HEK293 (cell line): ENCODE results near the gene DENND6B.

ENCODE experiments used
- BCL11B ChIP-seq: fragments of 450-650 bp; formaldehyde crosslinking; IDR thresholded peaks from 2 replicates; pipeline ENCODE4 v1.5.1; 2016; ENCODE audit warnings: low read depth, missing biosample characterization, missing genetic modification characterization
- FEZF1 ChIP-seq: fragments of 450-650 bp; formaldehyde crosslinking; IDR thresholded peaks from 2 replicates; pipeline ENCODE4 v1.5.1; 2016; ENCODE audit warnings: missing biosample characterization, missing genetic modification characterization
- KLF7 ChIP-seq: fragments of 450-650 bp; formaldehyde crosslinking; IDR thresholded peaks from 2 replicates; pipeline ENCODE4 v1.5.1; 2016; ENCODE audit warnings: missing biosample characterization, missing genetic modification characterization, borderline replicate concordance
- SCRT1 ChIP-seq: fragments of 450-650 bp; formaldehyde crosslinking; IDR thresholded peaks from 2 replicates; pipeline ENCODE4 v1.5.1; 2016; ENCODE audit warnings: missing biosample characterization, missing genetic modification characterization, borderline replicate concordance
- YY2 ChIP-seq: fragments of 450-650 bp; formaldehyde crosslinking; IDR thresholded peaks from 2 replicates; pipeline ENCODE4 v1.5.1; 2016; ENCODE audit warnings: missing biosample characterization, missing genetic modification characterization
- ZBTB8A ChIP-seq: fragments of 450-650 bp; formaldehyde crosslinking; IDR thresholded peaks from 2 replicates; pipeline ENCODE4 v1.5.1; 2016; ENCODE audit warnings: missing biosample characterization, missing genetic modification characterization
- ZFHX2 ChIP-seq: fragments of 450-650 bp; formaldehyde crosslinking; conservative IDR thresholded peaks from 2 replicates; pipeline ENCODE4 v1.5.1; 2016; ENCODE audit warnings: missing biosample characterization, missing genetic modification characterization
- ZFP3 ChIP-seq: fragments of 450-650 bp; formaldehyde crosslinking; IDR thresholded peaks from 2 replicates; pipeline ENCODE4 v1.5.1; 2016; ENCODE audit warnings: low read depth, missing biosample characterization, missing genetic modification characterization
- ZIC2 ChIP-seq: fragments of 450-650 bp; formaldehyde crosslinking; IDR thresholded peaks from 2 replicates; pipeline ENCODE4 v1.5.1; 2016; ENCODE audit warnings: missing biosample characterization, missing genetic modification characterization
- ZNF132 ChIP-seq: fragments of 450-650 bp; formaldehyde crosslinking; IDR thresholded peaks from 2 replicates; pipeline ENCODE4 v1.5.1; 2017; ENCODE audit warnings: missing biosample characterization, missing genetic modification characterization, borderline replicate concordance
- ZNF133 ChIP-seq: fragments of 450-650 bp; formaldehyde crosslinking; IDR thresholded peaks from 2 replicates; pipeline ENCODE4 v1.5.1; 2016; ENCODE audit warnings: missing biosample characterization, missing genetic modification characterization
- ZNF138 ChIP-seq: fragments of 450-650 bp; formaldehyde crosslinking; IDR thresholded peaks from 2 replicates; pipeline ENCODE4 v1.5.1; 2016; ENCODE audit warnings: missing biosample characterization, missing genetic modification characterization, borderline replicate concordance
- ZNF148 ChIP-seq: fragments of 450-650 bp; formaldehyde crosslinking; IDR thresholded peaks from 2 replicates; pipeline ENCODE4 v1.5.0; 2017; ENCODE audit warnings: missing biosample characterization, missing genetic modification characterization, borderline replicate concordance
- ZNF155 ChIP-seq: fragments of 450-650 bp; formaldehyde crosslinking; IDR thresholded peaks from 2 replicates; pipeline ENCODE4 v1.5.1; 2016; ENCODE audit warnings: missing biosample characterization, missing genetic modification characterization
- ZNF157 ChIP-seq: fragments of 450-650 bp; formaldehyde crosslinking; IDR thresholded peaks from 2 replicates; pipeline ENCODE4 v1.5.1; 2016; ENCODE audit warnings: missing biosample characterization, missing genetic modification characterization
- ZNF19 ChIP-seq: fragments of 450-650 bp; formaldehyde crosslinking; IDR thresholded peaks from 2 replicates; pipeline ENCODE4; 2016; ENCODE audit warnings: missing biosample characterization, missing genetic modification characterization, low read depth
- ZNF2 ChIP-seq: fragments of 450-650 bp; formaldehyde crosslinking; IDR thresholded peaks from 2 replicates; pipeline ENCODE4 v1.5.1; 2016; ENCODE audit warnings: missing biosample characterization, missing genetic modification characterization
- ZNF23 ChIP-seq: fragments of 450-650 bp; formaldehyde crosslinking; IDR thresholded peaks from 2 replicates; pipeline ENCODE4 v1.5.1; 2016; ENCODE audit warnings: missing biosample characterization, missing genetic modification characterization, borderline replicate concordance
- ZNF26 ChIP-seq: fragments of 450-650 bp; formaldehyde crosslinking; IDR thresholded peaks from 2 replicates; pipeline ENCODE4 v1.5.1; 2016; ENCODE audit warnings: missing biosample characterization, missing genetic modification characterization
- ZNF341 ChIP-seq: fragments of 450-650 bp; formaldehyde crosslinking; IDR thresholded peaks from 2 replicates; pipeline ENCODE4; 2016; ENCODE audit warnings: low read depth, missing biosample characterization, missing genetic modification characterization
- ZNF37A ChIP-seq: fragments of 450-650 bp; IDR thresholded peaks from 2 replicates; pipeline ENCODE4 v1.5.1; 2018; ENCODE audit warnings: missing biosample characterization, missing genetic modification characterization
- ZNF433 ChIP-seq: fragments of 450-650 bp; formaldehyde crosslinking; IDR thresholded peaks from 2 replicates; pipeline ENCODE4 v1.5.1; 2016; ENCODE audit warnings: missing biosample characterization, missing genetic modification characterization, low read depth
- ZNF48 ChIP-seq: fragments of 450-650 bp; formaldehyde crosslinking; IDR thresholded peaks from 2 replicates; pipeline ENCODE4 v1.5.1; 2016; ENCODE audit warnings: missing biosample characterization, missing genetic modification characterization
- ZNF513 ChIP-seq: fragments of 450-650 bp; IDR thresholded peaks from 2 replicates; pipeline ENCODE4 v1.5.1; 2018; ENCODE audit warnings: missing biosample characterization, missing genetic modification characterization
- ZNF580 ChIP-seq: fragments of 450-650 bp; formaldehyde crosslinking; IDR thresholded peaks from 2 replicates; pipeline ENCODE4 v1.5.1; 2016; ENCODE audit warnings: missing biosample characterization, missing genetic modification characterization
- ZNF585B ChIP-seq: fragments of 450-650 bp; formaldehyde crosslinking; IDR thresholded peaks from 2 replicates; pipeline ENCODE4 v1.5.1; 2016; ENCODE audit warnings: missing biosample characterization, missing genetic modification characterization
- ZNF600 ChIP-seq: fragments of 450-650 bp; formaldehyde crosslinking; IDR thresholded peaks from 2 replicates; pipeline ENCODE4 v1.5.1; 2016; ENCODE audit warnings: missing biosample characterization, missing genetic modification characterization
- ZNF624 ChIP-seq: fragments of 450-650 bp; formaldehyde crosslinking; IDR thresholded peaks from 2 replicates; pipeline ENCODE4 v1.5.1; 2017; ENCODE audit warnings: missing biosample characterization, missing genetic modification characterization
- ZNF639 ChIP-seq: fragments of 450-650 bp; formaldehyde crosslinking; IDR thresholded peaks from 2 replicates; pipeline ENCODE4 v1.5.1; 2016; ENCODE audit warnings: missing biosample characterization, missing genetic modification characterization
- ZNF645 ChIP-seq: fragments of 450-650 bp; formaldehyde crosslinking; IDR thresholded peaks from 2 replicates; pipeline ENCODE4; 2016; ENCODE audit warnings: missing biosample characterization, missing genetic modification characterization
- ZNF76 ChIP-seq: fragments of 450-650 bp; formaldehyde crosslinking; IDR thresholded peaks from 2 replicates; pipeline ENCODE4; 2016; ENCODE audit warnings: low read depth, missing biosample characterization, missing genetic modification characterization, borderline replicate concordance
- ZNF785 ChIP-seq: fragments of 450-650 bp; formaldehyde crosslinking; IDR thresholded peaks from 2 replicates; pipeline ENCODE4 v1.5.1; 2016; ENCODE audit warnings: missing biosample characterization, missing genetic modification characterization

Gene DENND6B

GRCh38 chr22:50337262-50338041 is 10.6 kb upstream of the DENND6B start (continued):
- TF ChIP-seq ZNF148 (tag by site-specific recombination) = peak; percentile 50; the same call in 1 of the 2 replicates
- TF ChIP-seq ZNF585B (tag by site-specific recombination) = no peak
- no peak for TF ChIP-seq ZNF138 (tag by site-specific recombination)
- no peak for TF ChIP-seq ZNF48 (tag by site-specific recombination)
- no peak for TF ChIP-seq ZNF19 (tag by site-specific recombination)
- TF ChIP-seq BCL11B (tag by site-specific recombination) = no peak
- TF ChIP-seq ZNF639 (tag by site-specific recombination) = no peak
- TF ChIP-seq SCRT1 (tag by site-specific recombination) = no peak
- no peak for TF ChIP-seq YY2 (tag by site-specific recombination)
- TF ChIP-seq ZNF513 (tag by site-specific recombination) = no peak
- TF ChIP-seq KLF7 (tag by site-specific recombination) = no peak
- 0 out of 2 replicates have a peak, but pooled peaks have one; percentile 21 for TF ChIP-seq ZNF133 (tag by site-specific recombination)
- no peak for TF ChIP-seq ZNF132 (tag by site-specific recombination)
- TF ChIP-seq ZNF2 (tag by site-specific recombination) = 0 out of 2 replicates have a peak, but pooled peaks have one; percentile 4
- TF ChIP-seq ZNF37A = no peak
- TF ChIP-seq ZNF157 (tag by site-specific recombination) = peak; percentile 52; the same call in 1 of the 2 replicates
- no peak for TF ChIP-seq ZNF624 (tag by site-specific recombination)
- TF ChIP-seq ZFHX2 (tag by site-specific recombination) = peak; percentile 57
- TF ChIP-seq ZNF785 (tag by site-specific recombination) = 0 out of 2 replicates have a peak, but pooled peaks have one; percentile 4
- no peak for TF ChIP-seq ZNF433 (tag by site-specific recombination)
- TF ChIP-seq ZNF76 (tag by site-specific recombination) = no peak
- no peak for TF ChIP-seq ZNF155 (tag by site-specific recombination)
- TF ChIP-seq FEZF1 = no peak
- TF ChIP-seq ZNF645 (tag by site-specific recombination) = 0 out of 2 replicates have a peak, but pooled peaks have one; percentile 27
- no peak for TF ChIP-seq ZBTB8A
- TF ChIP-seq ZNF580 = no peak
- TF ChIP-seq ZNF341 (tag by site-specific recombination) = no peak
- no peak for TF ChIP-seq ZNF26
- TF ChIP-seq ZNF600 (tag by site-specific recombination) = no peak
- no peak for TF ChIP-seq ZNF23 (tag by site-specific recombination)
- no peak for TF ChIP-seq ZFP3
- no peak for TF ChIP-seq ZIC2 (tag by site-specific recombination)
